Activated naive CD4-positive, alpha-beta T cell treated with anti-CD3 and anti-CD28 coated beads, Interleukin-2, amount 50 U/mL, for 72 hours (primary cell): ENCODE results near the gene ABCB6. TPM values are rescaled to one million over a fixed set of nuclear protein-coding genes. Genes with fewer than 3 reads are reported as not detected.

Experiments used
- ATAC-seq, 2 donors: fragments of 150-1000 bp; cut with Tn5 transposase; 2 replicates each; pipeline ENCODE4 v1.10.0; 2021; ENCODE audit warnings: mild to moderate bottlenecking in 2 of 2, moderate library complexity in 2 of 2
- DNase-seq, 2 donors: peaks; one replicate each; pipeline ENCODE4 v3.0.0; 2021 to 2022; ENCODE audit warnings: low spot score in 2 of 2
- H3K27ac Mint-ChIP-seq, 2 donors: one replicate each; pipeline ENCODE4 v1.8.0; 2022; ENCODE audit warnings: mild to moderate bottlenecking in 2 of 2, mixed read lengths in 2 of 2
- H3K36me3 Mint-ChIP-seq, 2 donors: one replicate each; pipeline ENCODE4 v1.8.0; 2022; ENCODE audit warnings: mixed read lengths in 2 of 2
- H3K9me3 Mint-ChIP-seq, 2 donors: one replicate each; pipeline ENCODE4 v1.8.0; 2022; ENCODE audit warnings: mixed read lengths in 2 of 2
- total RNA-seq, 2 donors: library from RNA; stranded (reverse); gene quantifications; one replicate each; pipeline ENCODE4 v1.2.3, GENCODE V29; 2022

The ABCB6 gene
- total RNA-seq, 2 donors from 2014 or later: 27.8 to 46.2 TPM

DNA sequence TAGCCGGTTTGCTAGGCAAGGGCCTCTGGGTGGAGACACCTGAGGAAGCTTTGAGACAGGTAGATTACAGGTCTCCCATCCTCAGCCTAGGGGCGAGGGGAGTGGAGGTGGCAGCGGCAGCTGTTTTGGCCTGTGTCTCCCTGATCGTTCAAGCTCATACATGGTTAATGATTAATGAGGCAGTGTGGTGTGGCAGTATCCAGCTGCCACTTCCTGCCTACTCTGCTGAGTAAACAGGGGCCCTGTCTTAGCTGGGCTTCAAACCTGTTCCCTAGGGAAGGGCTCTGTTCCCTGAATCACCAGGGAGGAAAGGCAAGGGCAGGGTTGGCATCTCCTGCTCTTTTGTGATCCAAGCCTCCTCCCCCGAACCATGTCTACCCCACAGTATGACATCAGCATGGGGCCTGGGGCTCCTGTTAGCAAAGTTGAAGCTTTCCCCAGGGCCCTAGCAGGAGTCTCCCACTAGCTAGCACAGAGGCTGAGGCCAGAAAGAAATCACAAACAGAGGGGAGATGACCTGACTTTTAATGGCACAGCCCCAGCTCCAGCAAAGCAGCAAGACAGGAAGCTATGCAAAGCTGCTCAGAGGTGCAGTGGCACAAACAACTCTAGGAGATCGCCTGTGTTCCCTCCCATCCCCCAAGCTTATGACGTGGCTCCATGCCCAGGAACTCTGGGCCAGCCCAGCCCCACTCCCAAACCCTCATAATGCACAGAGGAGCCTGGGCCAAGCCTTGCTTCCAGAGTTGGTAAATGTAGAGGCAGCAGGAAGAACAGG lies 30.6 kb upstream of the ABCB6 start:
- Mint-ChIP-seq H3K36me3 (peaks cover 39 to 50% of the 10 kb centered on the region in 2 donors), H3K27ac (peak overlapping the region; percentile 70 to 84), H3K9me3 (no peaks in the 10 kb centered on the region)
- no peak for DNase-seq
- ATAC-seq: no peak

DNA sequence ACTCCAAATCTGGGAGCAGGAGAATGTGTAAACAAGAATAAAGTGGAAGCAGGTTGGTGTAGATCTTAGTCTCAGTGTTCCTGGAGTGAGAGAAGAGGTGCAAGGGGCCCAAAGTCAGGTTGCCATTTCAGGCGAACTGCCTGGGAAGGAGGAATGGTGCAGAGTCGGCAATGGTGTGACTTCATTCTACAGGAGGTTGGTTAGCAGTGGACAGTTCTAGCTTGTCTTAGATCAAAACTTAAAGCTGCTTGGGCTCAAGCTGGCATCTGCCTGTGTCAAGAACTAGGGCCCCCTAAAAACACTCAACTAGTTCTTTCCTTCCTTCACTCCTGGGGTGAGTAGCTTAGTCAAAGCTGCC lies 30.1 kb upstream of the ABCB6 start:
- ATAC-seq (no peak), DNase-seq (no peak)
- Mint-ChIP-seq H3K36me3 (peaks cover 39 to 50% of the 10 kb centered on the region in 2 donors), H3K9me3 (no peaks in the 10 kb centered on the region), H3K27ac (peak overlapping the region in 1 of 2 donors; percentile 70)

DNA sequence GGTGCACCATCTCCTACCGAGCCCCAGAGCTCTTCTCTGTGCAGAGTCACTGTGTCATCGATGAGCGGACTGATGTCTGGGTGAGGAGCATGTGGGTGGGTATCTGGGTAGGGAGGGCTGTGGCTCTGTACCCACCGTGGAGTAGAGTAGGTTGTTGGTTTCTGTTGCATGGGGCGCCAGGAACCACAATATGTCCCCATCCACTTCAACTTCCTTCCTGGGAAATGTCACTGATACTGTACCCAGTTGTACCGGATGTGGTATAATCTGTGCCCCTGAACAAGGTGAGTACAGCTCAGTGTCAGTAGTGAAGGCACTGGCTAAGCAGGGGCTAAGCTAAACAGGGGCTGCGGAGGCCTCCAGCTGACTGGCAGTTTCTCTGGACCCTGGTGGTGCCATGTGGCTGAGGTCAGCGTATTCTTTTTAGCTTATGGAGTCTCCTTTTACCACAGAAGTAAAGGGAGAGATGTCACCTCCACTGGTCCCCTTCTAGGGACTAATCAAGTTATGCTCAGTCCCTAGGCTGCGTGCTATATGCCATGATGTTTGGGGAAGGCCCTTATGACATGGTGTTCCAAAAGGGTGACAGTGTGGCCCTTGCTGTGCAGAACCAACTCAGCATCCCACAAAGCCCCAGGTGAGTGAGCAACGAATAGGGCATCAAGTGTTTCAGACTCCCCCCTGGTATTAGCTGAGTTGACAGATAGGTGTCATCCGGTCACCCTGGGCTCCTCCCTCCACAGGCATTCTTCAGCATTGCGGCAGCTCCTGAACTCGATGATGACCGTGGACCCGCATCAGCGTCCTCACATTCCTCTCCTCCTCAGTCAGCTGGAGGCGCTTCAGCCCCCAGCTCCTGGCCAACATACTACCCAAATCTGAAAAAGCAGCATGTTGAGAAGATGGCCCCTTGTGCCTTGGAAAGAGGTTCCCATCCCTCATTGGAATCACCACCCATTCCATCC lies 29.2 kb upstream of the ABCB6 start:
- ATAC-seq: peak; percentile 46 to 73
- H3K36me3 Mint-ChIP-seq: peaks cover 33 to 44% of the 10 kb centered on the region in 2 donors
- peak overlapping the region; percentile 60 to 97 for H3K27ac Mint-ChIP-seq
- no peaks in the 10 kb centered on the region for H3K9me3 Mint-ChIP-seq
- DNase-seq: peak; percentile 14 to 81

DNA sequence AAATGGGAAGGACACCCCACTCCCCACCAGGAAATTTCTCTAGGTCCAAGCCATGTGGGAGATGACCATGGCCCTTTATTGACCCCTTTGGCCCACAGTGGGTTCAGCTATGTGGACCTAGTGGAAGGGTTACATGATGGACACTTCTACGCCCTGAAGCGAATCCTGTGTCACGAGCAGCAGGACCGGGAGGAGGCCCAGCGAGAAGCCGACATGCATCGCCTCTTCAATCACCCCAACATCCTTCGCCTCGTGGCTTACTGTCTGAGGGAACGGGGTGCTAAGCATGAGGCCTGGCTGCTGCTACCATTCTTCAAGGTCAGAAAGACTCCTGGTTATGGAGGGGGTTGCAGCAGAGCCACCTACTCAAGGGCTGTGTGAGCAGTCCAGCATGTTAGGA lies 27.8 kb upstream of the ABCB6 start:
- H3K27ac Mint-ChIP-seq: peak overlapping the region; percentile 92 to 97
- ATAC-seq: no peak
- H3K9me3 Mint-ChIP-seq: no peaks in the 10 kb centered on the region
- peaks cover 19 to 30% of the 10 kb centered on the region in 2 donors for H3K36me3 Mint-ChIP-seq
- no peak for DNase-seq

DNA sequence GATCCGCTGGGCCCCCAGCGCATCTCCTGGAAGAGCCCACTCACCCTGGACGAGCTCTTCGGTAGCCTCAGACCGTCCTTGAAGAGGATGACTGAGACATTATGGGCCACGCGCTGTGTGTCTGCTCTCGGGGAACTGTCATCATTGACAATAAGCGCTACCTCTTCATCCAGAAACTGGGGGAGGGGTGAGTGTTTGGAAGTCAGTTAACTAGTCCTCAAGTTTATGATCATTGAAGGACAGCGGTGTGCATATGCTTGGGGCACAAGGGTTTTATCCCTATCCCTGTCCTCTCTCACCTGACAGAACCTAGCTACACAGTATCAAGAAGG lies 27.1 kb upstream of the ABCB6 start:
- Mint-ChIP-seq H3K27ac (peak overlapping the region; percentile 97 to 99), H3K36me3 (peaks cover 12 to 23% of the 10 kb centered on the region in 2 donors), H3K9me3 (no peaks in the 10 kb centered on the region)
- ATAC-seq: peak in 1 of 2 donors; percentile 2
- peak in 1 of 2 donors; percentile 27 for DNase-seq

DNA sequence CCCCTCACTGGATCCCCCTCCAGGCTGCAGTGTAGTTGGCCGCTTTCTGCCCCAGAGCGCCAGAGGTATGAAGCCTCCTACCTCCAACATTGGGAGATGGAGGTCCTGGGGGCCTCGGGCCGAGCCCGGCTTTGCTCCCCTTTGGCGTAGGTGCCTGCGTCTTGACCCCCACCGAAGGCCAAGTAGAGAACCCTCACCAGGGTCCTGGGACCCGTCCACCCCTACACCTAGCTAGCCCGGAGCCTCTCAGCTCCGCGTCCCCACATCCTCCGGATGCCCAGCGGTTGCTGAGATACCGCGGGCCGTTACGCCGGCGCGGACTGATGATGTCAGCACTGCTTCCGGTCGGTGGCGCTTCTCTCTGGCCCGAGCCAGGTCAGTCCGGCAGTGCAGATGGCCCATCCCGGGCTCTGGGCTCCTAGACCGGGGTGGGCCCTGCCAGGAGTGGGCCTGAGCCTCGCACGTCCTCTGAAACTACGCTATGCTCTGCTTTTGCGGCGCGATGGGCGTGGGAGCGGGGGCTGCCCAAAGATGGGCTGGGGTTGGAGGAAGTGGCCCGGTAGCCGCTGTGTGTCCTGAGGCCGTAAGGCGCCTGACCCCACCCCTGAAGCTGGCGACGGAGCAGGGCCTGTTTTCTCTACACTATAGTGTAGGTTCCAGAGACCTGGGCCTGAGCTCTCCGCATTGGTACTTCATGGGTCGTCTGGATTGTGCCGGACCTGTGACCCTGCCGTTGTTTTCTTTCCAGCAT lies 26.6 kb upstream of the ABCB6 start, which contains the start of the genes GLB1L and STK16:
GLB1L (minus strand) TSS at position 297 of the 751 bp plus-strand sequence. CDS start 1,871 bp downstream, outside the sequence.
STK16 (plus strand) TSS at position 332 of the 751 bp plus-strand sequence. CDS start 521 bp downstream, outside the sequence.
- Mint-ChIP-seq H3K36me3 (peaks cover 6 to 17% of the 10 kb centered on the region in 2 donors), H3K9me3 (no peaks in the 10 kb centered on the region), H3K27ac (peak within 1 kb of the TSS; percentile 97 to 99)
- peak; percentile 88 to 94 for DNase-seq
- ATAC-seq: peak; percentile 66 to 83

DNA sequence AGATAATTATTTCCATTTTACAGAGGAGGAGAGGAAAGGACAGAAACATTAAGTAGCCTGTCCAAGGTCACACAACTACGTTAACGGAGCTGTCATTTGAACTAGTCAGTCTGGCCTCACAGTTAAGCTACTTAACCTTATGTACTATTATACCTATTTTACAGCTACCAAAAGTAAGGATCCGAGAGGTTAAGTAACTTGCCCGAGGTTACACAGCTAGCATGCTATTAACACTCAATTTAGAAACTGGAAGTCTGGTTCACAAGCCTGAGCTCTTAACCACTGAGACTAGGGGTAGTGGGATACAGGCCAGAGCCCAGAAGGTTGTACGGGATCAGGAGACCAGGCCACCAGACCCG lies 26.0 kb upstream of the ABCB6 start:
- DNase-seq (no peak), ATAC-seq (no peak)
- Mint-ChIP-seq H3K9me3 (no peaks in the 10 kb centered on the region), H3K27ac (peak overlapping the region; percentile 97 to 99), H3K36me3 (peaks cover under 1 to 12% of the 10 kb centered on the region in 2 donors)

DNA sequence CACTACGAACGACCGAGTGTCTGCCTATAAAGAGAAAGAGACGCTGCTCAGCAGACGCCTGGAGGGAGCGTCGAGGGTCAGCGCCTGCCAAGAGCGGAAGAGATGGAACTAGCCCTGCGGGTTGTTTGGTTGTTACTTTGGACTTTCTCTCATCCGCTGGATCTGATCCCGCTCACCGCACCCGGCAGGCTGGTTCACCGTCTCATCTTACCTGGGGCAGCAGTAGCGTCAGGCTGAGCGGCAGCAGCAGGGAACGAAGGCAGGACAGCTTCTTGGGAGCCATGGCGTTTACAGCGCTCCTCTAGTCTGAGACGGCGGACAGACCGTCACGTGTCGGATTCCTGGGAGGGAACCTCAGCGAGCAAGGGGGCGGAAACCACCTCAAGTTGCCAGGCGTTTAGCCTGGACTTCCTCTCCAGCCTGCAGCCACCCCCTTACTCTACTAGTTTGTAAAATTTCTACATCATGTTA lies 24.6 kb upstream of the ABCB6 start:
- ATAC-seq: no peak
- peaks cover 0 to 6% of the 10 kb centered on the region in 2 donors for H3K36me3 Mint-ChIP-seq
- no peak for DNase-seq
- no peaks in the 10 kb centered on the region for H3K9me3 Mint-ChIP-seq
- H3K27ac Mint-ChIP-seq: no peak overlapping the region

DNA sequence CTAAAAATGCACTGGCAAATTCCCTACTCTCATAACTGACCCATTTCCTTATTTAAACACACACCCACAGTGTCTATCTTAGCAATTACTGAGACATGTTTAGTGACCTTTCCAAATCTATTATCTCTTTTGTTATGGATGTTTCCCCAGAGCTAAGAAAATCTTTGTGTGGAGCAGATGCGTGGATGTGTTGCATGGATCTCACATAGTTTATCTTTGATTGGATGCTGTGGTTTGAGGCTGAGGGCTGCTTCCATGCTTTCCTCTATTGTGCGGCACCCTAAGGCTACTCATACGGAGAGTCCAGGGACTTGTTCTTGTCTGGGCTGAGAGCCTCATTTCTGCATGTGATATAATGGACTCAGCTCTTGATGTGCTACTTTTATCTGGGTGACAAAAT lies 15.6 kb upstream of the ABCB6 start:
- Mint-ChIP-seq H3K36me3 (peaks cover 48 to 66% of the 10 kb centered on the region in 2 donors), H3K9me3 (no peaks in the 10 kb centered on the region), H3K27ac (peak overlapping the region; percentile 13 to 60)
- no peak for ATAC-seq
- DNase-seq: no peak

DNA sequence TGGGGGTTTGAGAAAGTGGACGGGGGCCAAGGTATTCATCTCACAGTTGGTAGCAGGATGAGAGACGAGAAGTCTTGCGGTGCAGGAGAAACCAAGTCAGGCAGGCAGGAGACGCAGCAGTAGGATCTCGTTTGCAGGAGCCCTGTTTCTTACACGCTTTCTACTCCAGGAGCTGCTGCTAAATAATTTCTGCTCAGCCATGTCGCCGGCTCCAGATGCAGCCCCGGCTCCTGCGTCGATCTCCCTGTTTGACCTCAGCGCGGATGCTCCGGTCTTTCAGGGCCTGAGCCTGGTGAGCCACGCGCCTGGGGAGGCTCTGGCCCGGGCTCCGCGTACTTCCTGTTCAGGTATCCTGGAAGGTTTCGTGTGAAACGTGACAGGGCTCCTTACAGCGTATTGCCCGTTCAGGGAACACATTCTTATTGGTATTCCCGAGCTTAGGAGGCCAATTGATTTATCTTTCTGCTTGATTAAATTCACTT lies 11.3 kb upstream of the ABCB6 start:
- Mint-ChIP-seq H3K27ac (peak overlapping the region; percentile 93 to 95), H3K9me3 (no peaks in the 10 kb centered on the region), H3K36me3 (peaks cover 39 to 70% of the 10 kb centered on the region in 2 donors)
- ATAC-seq: peak; percentile 14 to 47
- peak; percentile 56 to 64 for DNase-seq

DNA sequence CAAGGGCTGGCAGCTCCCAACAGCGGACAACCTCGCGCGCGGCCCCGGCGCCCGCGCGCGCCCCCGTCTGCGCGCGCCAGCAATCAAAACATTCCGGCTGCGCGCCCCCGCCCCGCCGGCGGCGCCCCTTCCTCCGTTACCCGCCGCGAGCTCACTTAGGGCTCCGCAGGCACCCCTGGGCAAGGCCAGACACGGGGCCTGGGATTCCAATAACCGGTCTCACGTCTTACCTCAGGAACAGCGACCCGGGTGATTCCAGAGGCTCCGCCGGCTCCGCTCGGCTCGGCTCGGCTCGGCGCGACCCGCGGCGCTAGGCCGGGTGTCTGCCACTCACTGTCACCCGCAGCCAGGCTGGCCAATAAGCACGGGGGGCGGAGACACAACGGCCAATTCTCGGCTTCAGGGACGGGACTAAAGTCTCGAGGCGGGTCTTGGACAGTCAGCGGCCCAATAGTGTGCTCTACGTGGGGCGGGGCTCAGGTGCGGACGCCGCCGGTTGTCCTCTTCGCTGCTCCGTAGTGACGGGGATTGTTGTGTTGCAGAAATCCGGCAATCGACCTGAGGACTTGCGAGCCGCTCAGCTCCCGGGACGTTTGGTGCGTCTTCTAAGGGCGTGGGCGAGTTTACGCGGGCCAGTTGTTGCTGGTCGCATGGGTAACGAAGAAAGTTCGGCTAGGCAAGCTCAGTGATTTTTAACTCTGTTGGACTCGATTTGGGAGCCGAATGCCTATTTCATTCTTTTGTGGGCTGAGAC lies 10.7 kb upstream of the ABCB6 start, which contains the start of the genes ANKZF1 and ATG9A:
ANKZF1 (plus strand) TSS at position 502 of the 754 bp plus-strand sequence. CDS start 452 bp downstream, outside the sequence.
ATG9A (minus strand) TSS at position 332 of the 754 bp plus-strand sequence. CDS start 1,612 bp downstream, outside the sequence.
- Mint-ChIP-seq H3K9me3 (no peaks in the 10 kb centered on the region), H3K36me3 (peaks cover 41 to 73% of the 10 kb centered on the region in 2 donors), H3K27ac (peak within 1 kb of the TSS; percentile 93 to 95)
- ATAC-seq (peak; percentile 97 to 98), DNase-seq (peak; percentile 98 to 99)

DNA sequence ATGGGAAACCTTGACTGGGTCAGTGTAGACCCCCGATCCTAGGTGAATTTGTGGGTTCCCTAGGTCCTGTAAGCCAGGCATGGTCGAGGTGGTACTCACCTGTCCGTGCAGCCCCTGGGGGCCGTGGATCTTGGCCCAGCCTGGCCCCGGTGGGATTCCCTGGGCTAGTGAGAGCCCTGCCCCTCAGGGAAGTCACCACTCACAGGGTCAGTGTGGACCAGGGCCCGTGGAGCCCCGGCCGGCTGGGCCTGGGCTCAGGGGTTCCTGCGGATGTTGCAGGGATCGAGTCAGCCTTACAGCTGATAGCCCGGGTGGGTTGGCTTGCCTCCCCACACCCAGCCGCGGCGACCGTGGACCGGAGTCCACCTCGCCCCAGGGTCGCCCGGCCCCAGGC lies 10.2 kb upstream of the ABCB6 start:
- Mint-ChIP-seq H3K36me3 (peaks cover 41 to 69% of the 10 kb centered on the region in 2 donors), H3K9me3 (no peaks in the 10 kb centered on the region), H3K27ac (peak overlapping the region; percentile 68 to 93)
- ATAC-seq (no peak), DNase-seq (no peak)

DNA sequence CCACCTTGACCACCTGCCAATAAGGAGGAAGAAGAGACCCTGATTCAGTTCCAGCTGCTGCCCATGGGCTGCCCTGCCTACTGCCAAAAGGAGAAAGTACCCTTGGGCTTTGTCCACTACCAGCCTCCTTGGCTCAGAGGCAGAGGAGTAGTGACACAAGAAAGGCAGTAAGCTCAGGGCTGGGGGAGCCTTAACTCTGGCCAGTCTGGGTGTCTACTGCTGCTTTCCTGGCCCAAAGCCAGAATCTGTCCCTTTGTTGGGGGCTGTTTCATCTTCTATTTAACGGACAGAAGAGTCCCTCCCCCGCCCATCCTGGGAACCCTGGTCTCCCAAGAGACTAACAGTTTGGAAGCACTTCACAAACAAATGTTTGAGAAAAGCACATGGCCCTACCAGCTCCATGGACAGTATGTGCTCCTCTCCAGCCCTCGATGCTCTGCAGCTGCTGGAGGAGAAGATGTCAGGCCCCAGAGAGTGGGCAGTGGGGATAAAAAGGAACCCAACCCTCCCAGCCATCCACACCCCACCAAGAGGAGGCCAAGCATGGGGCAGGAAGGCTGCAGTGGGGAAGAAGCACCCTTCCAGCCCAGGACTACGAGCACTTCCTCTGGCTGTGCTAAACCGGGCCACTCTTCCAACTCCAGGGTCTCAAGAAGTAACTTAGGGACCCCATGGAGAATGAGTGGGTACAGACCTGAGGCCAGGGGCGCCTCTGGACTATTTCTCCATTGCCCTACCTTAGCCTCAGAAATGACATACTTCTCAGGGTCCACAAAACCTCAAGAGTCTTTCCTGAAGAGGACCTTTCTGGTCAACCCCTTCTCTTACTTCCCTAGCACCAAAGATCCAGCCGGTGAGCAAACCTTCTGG lies 9.5 kb upstream of the ABCB6 start:
- DNase-seq (no peak), ATAC-seq (no peak)
- peaks cover 42 to 64% of the 10 kb centered on the region in 2 donors for H3K36me3 Mint-ChIP-seq
- H3K9me3 Mint-ChIP-seq: no peaks in the 10 kb centered on the region
- H3K27ac Mint-ChIP-seq: peak overlapping the region; percentile 68 to 93

DNA sequence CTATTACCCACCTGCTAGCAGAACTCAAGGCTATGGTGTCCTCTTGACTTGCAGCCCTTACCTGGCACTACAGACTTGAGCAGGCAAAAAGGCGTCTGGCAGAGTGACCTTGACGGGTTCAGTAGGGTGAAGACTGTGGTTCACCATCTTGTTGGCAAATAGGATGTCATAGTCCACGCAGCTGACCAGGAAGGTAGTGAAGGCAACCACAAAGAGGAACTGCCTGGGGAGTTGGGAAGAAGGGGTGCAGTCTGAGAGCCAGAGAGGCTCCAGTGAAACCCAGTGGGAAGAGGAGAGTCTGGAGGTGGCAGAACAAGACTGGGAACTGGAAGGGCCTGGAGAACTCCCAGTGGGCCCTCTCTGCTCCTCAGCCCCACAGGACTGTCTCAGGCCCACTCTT lies 6.6 kb upstream of the ABCB6 start:
- Mint-ChIP-seq H3K27ac (peak overlapping the region in 1 of 2 donors; percentile 10), H3K9me3 (no peaks in the 10 kb centered on the region), H3K36me3 (peaks cover 34% of the 10 kb centered on the region in 2 donors)
- DNase-seq: no peak
- ATAC-seq: no peak
